ENCODE results near the gene ZNF335. TPM values are rescaled to one million over a fixed set of nuclear protein-coding genes. Genes with fewer than 3 reads are reported as not detected.

The ZNF335 gene
- total RNA-seq, 1 experiment from 2014 or later: 16.3 TPM

DNA sequence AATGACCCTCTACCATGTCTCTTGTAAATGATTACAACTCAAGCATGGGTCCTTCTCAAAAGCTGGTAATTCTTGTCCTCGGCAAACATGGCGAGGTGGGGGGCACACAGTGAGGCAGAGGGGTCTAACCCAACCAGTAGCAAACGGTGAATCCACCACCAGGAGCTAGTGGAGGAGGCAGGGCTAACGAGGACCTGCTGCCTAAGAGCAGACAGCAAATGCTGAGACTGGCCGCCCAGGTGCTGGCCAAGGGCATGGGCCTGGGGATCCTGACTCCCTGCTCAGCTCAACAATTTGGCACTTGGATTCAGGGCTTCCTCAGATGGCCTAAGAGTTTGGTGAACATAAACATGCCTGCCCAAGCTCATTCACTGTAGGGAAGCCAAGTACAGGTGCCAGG, 19.1 kb downstream of the ZNF335 start:
- DNase-seq (ENCODE audit: extremely low read depth, low read depth): no peak

DNA sequence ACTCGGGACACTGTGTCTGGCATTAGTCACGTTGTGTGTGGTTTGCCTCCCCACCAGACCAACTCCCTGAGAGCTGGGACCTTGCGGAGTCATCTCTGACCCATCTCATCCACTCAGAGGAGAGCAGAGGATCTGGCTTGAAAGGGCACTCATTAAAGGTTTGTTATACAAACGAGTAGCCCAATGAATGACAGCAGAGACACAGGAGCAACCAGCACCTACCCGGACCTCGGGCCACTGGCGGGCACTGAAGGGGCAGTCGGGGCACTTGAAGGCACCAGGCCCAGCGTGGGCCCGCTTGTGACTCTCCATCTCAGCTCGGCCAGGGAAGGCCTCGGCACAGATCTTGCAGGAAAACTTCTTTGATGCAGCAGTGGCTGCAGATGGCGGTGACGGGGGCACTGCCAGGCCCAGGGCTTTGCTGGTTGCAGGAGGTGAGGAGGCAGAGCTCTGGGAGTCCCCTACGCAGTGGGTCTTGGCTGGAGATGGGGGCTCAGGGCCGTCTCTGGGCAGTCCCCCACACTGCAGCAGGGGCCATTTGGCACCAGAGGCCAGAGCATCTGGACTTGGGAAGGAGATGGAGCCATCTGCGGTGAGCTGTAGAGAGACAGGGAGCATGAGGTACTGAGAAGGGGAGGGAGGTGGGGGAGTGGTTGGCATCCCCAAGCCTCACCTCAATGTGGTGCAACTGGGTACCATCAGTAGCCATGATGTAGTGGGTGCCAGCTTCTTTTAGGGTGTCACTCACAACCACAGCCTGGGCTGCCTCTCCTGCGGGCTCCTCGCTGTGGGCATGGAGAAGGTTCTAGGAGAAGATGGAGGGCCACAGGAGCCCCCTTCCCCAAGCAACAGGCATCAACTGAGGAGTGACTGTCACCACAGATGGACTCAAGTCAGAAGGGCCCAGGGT, 19.8 kb downstream of the ZNF335 start:
- DNase-seq (ENCODE audit: extremely low read depth, low read depth): no peak

DNA sequence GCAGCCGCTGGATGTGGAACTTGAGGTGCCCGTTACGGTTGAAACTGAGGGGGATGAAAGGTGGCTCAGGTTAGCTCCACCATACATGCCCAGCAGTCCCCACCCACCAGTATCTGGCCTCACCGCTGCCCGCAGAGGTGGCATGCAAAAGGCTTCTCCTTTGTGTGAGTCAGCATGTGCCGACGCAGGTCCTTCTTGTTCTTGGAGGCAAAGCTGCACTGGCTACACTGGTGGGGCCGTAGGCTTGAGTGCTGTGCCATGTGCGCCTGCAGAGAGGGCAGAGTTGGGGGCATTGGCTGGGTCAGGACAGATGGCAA, 21.7 kb downstream of the ZNF335 start:
- no peak for DNase-seq (ENCODE audit: extremely low read depth, low read depth)

DNA sequence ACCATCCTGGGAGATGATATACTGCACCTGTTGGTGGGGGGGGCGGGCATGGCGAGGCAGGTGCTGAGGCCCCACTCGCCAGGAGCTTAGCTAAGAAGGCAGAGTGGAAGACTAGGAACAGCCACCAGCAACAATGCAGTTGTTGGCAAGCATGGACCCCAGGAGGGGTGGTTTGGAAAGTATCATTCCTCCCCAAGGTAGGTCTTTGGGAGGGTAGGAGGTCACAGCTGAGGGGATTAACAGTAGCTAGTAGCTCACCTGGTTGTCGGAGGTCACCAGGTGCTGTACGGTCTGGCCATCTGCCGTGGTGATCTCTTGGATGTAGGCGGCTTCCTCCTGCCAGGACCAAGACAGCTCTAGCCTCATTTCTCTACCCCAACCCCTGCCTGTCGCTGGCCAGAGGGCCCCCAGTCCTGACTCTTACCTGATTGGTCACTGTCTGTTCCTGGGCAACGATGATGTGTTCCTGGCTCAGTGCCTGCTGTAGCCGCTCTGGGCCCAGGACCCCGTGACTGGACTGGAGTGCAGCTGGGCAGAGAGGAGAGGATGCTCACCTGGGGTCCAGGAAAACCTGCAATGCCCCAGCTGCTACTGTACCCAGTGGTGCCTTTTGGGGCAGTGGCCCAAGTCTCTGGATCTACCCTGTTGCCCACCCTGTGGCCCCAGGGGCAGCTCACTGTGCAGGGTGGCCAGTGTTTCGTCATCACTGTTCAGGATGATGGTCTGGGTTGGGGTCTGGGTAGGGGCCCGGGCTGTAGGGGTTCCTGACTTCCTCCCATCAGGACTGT, 22.3 kb downstream of the ZNF335 start:
- DNase-seq (ENCODE audit: extremely low read depth, low read depth): no peak

DNA sequence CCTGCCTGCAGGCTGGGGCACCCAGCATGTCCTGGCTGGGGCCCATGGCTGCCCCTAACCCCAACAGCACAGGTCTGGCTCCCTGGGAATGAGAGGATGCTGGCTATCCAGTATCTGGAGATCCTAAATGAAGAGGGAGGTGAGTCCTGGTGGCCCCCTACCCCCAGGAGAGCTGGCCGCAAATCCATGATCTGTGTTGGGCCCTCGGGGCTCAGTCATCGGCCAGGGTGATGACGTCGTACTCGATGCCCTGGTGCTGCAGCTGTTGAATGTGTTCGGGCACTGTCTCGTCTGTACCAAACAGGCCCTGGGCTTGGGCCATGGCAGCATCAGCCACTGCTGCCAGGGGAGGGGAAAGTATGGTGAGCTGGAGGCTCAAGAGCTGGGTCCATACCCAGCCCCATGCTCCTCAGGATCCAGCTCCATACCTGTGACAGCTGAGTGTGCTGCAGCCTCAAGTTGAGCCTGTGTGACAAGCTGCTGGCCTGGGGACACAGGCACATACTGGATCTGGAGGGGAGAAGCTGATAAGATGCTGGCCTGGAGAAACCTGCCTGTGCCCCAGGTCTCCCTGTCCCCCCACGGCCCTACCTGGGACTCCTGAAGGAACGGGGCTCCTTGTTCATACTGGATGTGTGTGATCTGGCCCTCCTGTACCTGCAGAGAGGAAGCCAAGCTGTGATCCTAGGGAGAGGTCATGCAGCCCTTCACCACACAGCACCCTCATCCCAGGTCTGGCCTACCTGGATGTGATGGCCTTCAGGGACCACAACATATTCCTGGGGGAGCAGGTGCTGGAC, 23.1 kb downstream of the ZNF335 start:
- no peak for DNase-seq (ENCODE audit: extremely low read depth, low read depth)

DNA sequence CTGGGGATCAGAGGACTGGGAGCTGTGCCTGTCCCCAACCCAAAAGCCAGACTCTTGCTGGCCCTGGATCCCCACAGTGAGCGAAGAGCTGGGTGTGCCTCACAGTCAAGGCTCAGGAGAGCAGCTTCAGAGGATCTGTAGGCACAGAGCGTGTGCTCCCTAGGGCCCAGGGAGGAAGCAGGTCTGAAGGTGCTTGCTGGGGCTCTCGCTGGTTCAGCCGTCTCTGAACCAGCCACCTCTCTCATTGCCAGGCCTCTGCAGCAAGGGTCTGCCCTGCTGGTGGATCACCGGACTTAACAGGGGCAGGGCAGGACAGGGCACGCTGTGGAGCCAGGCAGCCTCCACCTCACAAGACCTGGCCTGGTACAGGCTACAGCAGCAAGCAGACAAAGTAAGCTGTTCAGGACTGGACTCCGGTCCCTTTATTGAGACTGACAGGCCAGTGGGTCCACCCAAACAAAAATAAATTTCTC, 23.7 kb downstream of the ZNF335 start:
- no peak for DNase-seq (ENCODE audit: extremely low read depth, low read depth)

DNA sequence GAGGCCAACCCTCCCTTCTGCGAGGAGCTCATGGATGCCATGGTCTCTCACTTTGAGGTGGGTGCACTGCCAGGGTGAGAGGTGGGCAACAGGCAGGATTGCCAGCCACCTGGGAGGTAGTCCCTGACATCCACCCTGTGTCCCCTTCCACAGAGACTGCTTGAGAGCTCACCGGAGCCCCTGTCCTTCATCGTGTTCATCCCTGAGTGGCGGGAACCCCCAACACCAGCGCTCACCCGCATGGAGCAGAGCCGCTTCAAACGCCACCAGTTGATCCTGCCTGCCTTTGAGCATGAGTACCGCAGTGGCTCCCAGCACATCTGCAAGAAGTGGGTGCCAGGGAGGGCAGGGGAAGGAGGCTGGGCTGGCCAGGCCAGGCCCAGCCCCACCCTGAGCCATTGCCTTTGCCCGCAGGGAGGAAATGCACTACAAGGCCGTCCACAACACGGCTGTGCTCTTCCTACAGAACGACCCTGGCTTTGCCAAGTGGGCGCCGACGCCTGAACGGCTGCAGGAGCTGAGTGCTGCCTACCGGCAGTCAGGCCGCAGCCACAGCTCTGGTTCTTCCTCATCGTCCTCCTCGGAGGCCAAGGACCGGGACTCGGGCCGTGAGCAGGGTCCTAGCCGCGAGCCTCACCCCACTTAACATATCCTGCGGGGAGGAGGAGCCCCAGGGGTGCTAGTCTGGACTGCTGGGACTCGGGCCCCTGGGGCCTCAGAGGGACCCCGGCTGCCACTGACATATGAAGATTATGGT, 24.7 kb downstream of the ZNF335 start:
- DNase-seq (ENCODE audit: extremely low read depth, low read depth): no peak

DNA sequence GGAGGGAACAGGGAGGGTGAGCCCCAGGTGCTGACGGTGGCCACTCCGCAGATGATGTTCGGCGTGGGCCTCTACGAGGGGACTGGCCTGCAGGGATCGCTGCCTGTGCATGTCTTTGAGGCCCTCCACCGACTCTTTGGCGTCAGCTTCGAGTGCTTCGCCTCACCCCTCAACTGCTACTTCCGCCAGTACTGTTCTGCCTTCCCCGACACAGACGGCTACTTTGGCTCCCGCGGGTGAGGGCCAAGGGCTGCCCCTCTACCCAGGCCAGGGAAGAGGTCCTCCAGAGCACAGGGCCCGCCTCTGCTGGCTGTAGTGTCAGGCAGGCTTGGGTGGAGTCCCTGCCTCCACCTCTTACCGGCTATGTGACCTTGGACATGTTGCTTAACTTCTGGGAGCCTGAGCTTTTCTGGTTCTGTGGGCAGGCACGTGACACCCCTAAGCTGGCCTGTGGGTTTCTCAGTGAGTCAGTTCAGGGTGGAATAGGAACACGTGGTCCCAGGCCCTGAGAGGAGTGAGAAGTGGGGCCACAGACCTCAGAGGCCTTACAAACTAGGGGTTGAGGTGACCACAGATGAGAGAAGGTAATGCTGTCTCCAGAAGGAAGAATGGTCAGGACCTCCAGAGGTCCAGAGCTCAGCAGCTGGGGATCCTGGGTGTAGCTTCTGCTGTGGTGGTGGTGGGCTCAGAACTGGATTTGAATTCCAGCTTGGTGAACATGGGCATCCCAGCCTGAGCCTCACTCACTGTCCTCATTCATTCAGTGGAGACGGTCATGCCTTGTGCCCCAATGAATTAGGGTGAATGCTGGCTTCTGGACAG, 25.6 kb downstream of the ZNF335 start:
- DNase-seq (ENCODE audit: extremely low read depth, low read depth): no peak

DNA sequence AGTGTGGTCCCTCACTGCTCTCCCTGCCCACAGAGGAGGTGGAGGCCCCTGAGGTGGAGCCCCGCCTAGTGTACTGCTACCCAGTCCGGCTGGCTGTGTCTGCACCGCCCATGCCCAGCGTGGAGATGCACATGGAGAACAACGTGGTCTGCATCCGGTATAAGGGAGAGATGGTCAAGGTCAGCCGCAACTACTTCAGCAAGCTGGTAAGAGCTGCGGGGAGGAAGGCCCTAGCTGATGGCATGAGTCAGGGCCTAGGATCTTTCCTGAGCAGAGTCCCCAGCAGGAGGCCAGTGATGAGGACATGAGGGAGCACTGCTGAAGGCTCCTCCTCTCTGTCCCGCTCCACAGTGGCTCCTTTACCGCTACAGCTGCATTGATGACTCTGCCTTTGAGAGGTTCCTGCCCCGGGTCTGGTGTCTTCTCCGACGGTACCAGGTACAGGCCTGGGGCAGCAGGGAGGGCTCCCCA, 26.3 kb downstream of the ZNF335 start:
- no peak for DNase-seq (ENCODE audit: extremely low read depth, low read depth)

DNA sequence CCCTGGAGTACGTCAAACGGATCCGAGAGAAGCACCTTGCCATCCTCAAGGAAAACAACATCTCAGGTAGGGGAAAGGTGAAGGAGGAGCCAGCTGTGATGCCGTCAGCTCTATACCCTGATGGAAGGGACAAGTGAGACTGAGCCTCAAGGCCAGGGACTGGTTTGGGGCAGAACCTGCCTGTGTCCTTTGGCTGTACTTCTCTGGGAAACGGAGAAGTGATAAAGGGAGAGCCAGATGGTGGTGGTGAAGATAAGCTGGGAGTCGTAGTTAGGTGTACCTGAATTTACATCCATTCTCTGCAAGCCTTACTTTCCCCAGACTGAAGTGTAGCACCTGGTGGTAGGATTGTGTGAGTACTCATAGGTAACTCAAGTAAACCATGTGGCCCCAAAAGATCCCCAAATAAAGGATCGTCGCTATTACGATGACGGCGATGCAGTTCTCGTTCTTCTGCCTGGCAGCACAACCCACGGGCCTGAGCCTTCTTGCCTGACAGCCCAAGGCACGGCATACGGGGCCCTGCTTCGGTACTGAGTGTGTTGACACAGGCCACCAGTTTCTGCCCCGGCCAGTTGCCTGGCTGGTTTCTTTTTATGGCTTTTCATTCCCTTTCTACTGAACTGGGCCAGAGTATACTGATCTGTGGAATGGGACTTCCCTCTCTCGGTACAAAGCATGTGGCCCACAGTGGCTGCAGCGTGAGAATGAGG, 26.9 kb downstream of the ZNF335 start:
- no peak for DNase-seq (ENCODE audit: extremely low read depth, low read depth)

DNA sequence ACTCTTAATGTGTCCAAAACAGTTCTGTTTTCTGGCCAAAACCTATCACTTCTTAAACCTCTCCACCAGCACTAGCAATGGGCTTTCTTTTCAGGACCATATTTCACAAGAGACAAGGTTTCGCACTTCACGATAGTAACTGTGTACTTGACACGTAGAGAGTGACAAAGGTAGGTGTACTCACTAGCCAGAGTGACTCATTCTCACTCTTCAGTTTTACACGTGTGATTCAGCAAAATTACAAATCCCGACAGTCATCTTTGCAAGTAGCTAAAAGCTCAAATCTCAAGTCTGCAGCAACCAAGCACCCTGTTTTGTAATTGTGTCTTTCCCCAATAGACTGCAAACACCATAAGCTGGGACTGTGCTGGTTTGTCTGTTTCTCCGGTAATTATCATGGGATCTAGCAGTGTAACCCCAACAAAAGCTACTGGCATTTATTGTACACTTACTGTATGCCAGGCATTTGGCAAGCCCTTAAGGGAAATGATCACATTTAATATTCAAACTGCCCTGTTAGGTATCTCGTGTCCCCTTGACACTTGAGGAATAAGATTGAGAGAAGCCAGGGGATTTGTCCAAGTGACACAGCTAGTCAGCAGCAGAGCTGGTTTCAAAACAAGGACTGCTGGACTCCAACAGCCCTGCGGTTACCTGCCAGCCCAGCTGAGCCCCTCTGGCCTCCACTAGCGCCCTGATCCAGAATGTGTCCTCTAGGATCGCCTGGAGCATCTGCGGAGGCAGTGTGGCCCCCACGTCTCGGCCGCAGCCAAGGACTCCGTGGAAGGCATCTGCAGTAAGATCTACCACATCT, 27.6 kb downstream of the ZNF335 start:
- DNase-seq (ENCODE audit: extremely low read depth, low read depth): peak; percentile 51

DNA sequence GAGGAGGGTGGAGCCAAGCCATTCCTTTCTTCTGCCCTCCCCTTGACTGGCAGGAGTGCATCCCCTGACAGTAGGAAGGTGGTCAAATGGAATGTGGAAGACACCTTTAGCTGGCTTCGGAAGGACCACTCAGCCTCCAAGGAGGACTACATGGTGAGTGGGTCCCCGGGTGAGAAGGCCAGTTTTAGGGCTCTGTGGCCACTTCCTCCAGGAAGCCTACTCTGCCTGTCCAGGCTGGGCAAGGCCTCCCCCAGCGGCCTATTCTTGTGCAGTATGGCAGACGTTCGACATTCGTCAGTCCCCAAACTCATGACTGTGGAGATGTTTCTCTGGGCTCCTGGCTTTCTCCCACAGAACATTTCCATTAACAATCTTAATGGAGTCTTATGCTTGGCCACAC, 28.4 kb downstream of the ZNF335 start:
- no peak for DNase-seq (ENCODE audit: extremely low read depth, low read depth)

DNA sequence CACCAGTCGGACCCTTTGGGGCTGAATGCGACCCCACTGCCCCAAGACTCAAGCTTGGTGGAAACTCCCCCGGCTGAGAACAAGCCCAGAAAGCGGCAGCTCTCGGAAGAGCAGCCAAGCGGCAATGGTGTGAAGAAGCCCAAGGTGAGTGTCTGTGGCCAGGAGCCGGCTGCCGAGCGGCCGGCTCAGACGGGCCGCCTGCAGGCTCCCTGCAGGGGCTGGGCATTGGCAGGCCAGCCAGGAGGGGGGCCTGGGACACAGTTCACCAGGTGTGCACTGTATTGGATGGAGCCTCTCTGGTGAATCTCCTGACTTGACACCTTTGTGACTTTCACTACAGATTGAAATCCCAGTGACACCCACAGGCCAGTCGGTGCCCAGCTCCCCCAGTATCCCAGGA, 31.5 kb downstream of the ZNF335 start:
- DNase-seq (ENCODE audit: extremely low read depth, low read depth): no peak

DNA sequence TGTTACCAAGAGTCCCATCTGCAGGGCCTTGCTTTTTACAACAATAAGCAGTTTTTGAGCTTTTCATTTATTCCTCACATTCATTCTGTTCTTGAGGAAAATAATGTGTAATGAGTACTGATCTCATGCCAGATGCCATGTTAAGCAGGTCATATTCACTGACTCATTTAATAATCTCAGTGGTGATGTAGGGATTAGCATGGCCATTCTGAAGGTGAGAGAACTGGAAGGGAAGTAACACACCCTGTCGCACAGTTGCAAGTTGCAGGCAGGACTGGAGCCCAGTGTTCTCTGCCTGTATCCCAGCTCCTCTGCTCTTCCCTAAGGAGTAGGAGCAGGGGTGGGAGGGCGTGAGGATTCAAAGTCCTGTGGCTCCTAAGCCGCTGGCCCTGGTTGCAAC, 31.9 kb downstream of the ZNF335 start:
- DNase-seq (ENCODE audit: extremely low read depth, low read depth): no peak

DNA sequence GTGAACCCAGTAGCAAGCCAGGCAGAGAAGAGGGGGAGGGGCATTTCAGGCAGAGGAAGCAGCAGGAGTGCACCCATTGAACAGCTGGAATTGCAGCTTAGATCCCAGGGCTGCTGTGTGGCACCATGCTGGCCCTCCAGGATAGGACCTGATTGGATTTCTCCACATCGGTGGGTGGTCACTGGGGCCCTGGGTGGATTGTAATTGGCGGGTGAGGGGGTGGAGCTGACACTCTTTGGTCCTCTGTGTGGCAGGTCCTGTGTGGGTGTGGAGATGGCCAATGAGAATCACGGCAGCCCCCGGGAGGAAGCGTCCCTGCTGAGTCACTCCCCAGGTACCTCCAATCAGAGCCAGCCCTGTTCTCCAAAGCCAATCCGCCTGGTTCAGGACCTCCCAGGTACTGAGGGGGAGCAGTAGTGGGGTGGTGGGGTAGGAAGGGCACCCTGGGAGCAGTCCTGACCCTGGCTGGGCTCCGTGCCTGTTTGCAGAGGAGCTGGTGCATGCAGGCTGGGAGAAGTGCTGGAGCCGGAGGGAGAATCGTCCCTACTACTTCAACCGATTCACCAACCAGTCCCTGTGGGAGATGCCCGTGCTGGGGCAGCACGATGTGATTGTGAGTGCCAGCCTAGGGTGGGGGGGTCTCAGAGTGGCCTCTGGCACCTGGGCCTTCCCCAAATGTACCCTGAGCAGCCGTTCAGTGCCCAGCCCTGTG, 33.1 kb downstream of the ZNF335 start:
- DNase-seq (ENCODE audit: extremely low read depth, low read depth): no peak

DNA sequence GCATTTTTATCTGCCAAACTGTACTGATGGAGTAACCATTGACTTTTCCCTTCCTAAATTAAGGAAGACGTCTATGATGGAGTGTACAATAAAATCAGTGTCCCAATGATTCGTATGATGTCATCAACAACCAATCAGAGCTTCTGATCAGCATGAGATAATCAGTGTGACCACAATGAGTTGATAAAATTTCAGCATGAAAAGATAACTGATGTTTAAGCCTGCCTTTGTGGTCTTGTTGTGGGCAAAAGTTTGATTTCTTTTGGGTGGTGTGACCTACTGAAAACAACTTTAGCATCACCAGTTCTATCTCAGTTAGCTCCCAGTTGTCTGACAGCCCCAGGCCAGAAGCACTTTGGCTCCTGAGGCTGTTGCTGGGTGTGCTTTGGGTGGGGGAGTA, 34.2 kb downstream of the ZNF335 start:
- DNase-seq (ENCODE audit: extremely low read depth, low read depth): no peak

DNA sequence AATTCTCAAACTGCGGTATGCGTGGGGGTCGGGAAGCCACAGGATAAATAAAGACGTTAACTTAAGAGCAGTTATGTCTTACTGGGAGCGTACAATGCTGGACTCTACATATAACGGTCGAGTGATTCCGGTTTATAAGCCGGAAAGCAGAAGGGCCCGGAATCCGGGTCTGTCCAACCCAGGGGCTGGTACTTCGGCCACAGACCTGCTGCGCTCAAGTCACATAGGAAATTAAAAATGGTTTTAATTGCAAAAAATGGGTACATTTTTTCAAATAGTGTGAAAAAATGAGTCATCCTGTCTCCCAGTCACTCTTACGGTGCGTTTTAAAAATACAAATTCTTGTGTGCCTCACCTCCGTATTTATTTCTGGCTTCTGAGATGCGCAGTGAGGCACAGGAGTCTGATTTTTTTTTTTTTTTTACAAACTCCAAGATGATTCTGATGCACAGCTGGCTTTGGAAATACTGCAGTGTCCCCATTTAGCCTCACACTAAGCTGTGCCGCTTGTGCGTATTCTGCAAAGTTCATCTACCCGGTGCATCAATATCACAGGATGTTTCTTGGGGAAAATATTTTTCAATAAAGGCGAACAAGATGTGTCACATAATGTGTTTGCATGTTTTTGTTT, 36.5 kb downstream of the ZNF335 start:
- no peak for DNase-seq (ENCODE audit: extremely low read depth, low read depth)
